NCI-H187 treated with DMSO at 0.1 percent for 48 hours (cell line): Measurements from ENCODE around the gene PTPN7.
"Not testable (repeated sequence)": the region's sequence is repeated elsewhere in the genome, so short reads cannot be mapped to it uniquely, and the experiment has no call there.

Experiments
- DNase-seq: peaks from one replicate; lab custom pipeline; 2025; lab: John Stamatoyannopoulos, UW

The PTPN7 gene

DNA sequence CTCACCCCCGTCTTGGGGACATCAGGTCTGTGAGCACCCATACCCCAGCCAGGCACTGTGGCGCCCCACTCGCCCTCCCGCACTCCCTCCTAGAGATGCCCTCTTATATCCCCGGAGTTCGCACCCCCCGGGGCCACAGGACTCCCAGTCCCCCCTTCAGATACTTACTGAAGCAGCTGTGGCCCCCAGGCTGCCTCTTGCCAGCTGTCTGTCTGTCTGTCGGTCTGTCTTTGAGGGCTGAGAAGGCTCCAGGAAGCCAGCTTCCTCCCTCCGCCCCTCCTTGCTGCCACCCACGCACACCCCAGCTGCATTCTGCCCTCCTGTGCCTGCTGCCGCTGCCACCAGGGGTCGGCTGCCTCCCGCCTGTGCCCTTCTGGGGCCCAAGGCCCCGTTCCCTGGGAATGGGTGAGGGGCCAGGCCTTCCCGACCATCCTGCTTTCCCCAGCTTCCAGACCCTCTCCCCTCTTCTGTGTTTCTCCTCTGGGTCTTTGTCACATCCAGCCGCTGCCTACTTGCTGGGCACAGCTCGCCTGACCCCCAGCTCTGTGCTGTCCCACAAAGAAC, at the start of gene PTPN7:
TSS of gene PTPN7 (minus strand) at position 226 of the 564 bp plus-strand sequence. CDS start 1,200 bp downstream, outside the sequence.
- no peak for DNase-seq

DNA sequence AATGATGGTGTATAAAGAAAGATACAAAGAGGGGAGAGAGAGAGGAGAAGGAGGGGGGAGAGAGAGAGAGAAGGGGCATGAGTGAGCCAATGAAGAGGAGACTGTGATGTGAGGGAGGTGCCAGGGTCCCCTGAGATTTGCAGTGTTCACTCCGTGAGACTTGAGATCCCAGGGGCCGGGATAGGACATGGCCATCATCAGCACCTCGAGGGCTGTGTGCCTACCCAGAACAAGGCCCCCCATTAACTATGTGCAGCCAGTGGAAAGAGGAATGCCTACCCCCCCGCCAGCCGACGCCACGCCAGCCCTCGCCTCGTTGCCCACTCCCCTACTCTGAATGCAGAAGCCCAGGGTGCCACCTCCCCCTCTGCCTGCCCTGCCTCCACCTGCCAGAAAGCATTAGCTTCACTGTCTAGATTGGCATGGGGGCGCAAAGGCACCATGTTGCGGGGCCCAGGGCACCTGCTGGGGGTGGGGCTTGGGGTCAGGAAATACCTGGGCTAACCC, 48.0 kb upstream of the PTPN7 start:
- no peak for DNase-seq

DNA sequence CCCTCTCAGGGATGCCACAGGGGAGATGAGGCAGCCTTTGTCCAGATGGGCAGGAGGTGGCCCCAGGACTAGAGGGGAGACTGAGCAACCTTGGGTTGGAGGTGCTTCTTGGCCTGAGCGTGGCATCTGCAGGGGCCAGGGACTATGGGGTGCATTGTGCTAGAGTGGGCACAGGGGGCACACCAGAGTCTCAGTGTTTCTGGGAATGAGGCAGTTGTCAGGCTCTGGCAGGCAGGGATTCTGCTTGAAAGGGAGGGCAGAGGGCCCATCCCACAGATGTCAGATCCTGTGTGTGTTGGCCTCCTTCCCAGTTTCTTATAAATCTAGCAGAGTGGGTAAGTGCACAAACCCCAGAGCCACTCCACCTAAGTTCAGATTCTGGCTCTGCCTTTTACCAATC, 46.9 kb upstream of the PTPN7 start:
- DNase-seq, result no peak

DNA sequence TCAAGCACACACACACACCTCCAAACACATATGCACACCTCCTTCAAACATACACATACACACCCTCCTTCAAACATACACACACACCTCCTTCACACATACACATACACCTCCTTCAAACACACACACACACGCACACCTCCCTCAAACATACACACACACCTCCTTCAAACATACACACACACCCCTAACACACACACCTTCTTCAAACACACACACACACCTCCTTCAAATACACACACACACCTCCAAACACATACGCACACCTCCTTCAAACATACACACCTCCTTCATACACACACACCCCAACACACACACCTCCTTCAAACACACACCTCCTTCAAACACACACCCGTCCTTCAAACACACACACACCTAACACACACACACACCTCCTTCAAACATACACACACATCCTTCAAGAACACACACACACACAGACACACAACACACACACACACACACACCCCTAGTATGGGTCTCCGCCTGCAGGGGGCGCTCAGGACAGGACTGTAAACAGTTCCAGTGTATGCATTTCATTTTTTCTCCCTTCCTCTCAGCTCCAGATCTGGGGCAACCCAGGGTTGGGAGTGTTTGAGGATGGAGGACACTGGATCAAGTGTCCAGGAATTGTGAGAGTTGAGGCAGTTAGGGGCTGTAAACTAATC, 45.3 kb upstream of the PTPN7 start:
- no peak for DNase-seq

DNA sequence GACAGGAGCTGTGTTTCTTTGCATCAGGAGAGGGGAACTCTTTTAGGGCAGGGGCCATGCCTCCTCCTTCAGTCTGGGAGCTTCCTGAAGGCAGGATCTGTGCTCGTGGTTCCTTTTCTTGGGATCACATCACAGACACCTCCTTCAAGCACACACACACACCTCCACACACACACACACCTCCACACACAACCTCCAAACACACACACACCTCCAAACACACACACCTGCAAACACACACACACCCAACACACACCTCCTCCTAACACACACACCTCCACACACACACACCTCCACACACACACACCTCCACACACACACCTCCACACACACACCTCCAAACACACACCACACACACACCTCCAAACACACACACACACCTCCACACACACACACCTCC, 43.7 kb upstream of the PTPN7 start:
- DNase-seq, result no peak

DNA sequence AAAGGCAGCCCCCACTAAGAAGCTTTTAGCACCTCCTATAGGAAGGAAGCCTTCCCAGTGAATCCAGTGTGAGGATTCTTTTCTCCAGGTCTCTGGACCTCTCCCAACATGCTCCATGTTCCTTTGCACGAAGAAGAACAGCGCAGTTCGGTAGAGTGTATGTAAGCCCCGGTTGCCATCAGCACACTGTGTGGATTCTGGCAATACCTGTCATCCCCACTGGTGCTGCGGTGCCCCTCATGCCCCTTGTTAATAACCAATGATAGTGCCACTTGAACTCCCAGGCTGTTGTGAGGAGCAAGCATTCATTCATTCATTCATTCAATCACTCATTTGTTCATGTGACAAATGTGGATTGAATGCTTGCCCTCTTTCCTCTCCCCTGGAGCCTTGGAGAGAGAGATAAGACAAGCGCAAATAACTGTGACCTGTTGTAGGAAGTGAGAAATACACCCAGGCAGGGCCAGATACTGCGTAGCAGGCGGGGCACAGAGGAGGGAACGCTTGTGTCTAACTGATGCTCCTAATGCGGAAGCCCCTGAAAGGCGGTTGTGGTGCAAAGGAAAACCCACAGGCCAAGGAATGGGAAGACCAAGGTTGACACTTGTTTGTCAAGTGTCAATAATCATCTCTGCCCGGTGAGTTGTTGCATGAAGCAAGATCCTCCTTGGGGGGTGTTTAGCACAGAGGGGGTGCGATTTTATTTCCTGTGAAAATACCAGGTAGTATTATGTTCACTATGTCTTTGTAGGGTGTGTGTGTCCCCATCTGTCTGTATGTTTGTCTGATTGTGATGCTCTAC, 43.0 kb upstream of the PTPN7 start:
- no peak for DNase-seq

DNA sequence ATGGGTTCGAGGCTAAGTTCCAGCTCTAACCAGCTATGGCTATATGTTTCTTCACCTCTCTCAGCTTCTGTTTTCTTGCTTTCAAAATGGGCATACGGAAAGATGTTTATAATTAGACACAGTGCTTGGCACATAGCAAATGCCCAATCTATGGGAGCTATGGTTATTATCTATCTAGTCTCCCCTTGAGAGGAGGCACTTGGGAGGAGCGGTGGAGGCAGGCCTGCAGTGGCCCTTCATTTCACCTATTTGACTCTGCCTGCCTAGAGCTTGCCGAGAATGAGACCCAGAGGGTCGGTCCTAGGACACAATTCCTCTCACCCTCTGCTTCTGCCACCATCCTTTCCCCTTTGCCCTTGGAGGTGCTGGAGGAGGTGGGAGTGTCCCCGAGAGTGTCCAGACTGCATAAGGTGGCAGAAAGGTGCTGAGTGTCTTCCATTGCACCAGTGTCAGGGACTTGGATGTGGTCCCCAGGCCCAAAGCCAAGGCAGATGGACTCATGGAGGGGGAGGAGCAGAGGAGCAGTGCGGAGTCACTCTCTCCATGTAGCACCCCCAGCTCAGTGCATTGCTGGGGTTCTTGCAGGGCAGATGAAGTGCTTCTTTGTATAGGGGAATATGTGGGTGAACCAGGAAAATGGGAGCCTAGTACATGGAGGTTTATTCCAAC, 42.2 kb upstream of the PTPN7 start:
- DNase-seq, result no peak

DNA sequence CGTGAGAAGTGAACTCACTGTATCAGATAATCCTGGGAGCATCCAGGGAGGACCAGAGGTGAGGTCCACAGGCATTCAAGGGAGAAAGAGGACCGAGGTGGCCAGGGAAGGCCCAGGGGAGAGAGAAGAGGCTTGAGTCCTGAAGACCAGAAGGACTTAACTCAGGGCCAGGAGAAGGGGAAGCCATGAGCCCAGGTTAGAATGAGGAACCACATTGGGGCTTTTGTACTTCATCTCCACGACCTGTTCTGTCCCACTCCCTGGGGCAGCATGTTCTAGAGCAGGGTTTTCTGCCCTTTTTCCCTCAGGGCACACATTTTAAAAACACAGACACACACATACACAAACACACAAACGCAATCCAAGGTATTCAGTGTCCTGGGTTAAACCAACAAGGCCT, 41.6 kb upstream of the PTPN7 start:
- DNase-seq, result no peak

DNA sequence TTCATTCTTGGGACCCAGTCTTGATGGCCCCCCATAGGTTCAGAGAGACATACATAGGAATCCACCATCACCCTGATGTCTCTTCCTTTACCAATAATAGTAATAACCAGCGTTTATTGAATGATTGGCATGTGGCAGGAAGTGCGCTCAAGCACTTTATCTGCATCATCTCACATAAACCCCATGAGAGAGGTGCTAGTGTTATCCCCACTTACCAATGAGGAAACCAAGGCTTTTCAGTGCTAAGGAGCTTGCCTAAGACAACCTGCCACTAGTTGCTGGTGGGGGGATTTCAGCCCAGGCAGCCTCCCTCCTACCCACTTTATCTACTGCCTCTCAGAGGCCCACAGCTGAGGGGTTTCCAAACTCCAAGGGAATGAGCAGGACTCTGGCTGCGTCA, 40.9 kb upstream of the PTPN7 start:
- no peak for DNase-seq

DNA sequence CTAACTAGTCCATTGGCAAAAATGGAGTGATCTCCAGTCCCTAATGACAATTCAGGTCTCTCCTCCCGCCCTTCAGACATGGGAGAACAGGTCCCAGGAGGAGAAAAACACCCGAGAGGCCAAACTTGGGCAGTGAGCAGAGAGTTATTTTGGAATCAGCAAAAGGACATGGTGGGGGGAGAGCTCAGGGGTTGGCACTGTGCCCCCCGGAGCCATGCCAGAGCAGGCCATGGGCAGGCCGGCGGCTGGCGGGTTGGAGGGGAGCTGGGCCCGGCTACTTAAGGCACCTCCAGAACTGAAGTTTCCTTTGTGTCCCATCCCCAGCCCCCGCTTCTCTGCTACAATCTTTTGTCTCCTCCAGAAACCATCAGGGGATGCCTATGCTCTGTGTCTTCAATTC, 40.3 kb upstream of the PTPN7 start:
- no peak for DNase-seq

DNA sequence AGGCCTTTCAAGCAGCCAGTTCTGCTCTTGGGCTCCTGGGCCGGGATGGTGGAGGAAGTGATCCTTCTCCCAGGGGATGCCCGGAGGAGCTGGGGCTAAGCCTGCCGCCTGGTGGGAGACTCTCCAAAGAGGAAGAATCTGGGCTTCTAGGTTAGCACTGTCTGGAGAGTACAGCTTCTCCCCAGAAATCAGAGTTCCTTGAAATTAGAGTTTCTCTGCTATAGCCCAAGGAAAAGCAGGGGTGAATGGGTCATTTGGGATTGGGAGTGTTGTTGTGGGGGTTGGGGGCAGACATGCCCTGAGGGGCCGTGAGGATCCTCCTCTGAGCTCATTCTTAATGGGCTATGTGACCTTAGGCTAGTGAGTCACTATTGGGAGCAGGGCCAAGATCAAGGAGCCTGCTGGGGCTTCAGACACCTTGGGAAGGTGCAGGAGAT, 39.7 kb upstream of the PTPN7 start:
- DNase-seq, result no peak

DNA sequence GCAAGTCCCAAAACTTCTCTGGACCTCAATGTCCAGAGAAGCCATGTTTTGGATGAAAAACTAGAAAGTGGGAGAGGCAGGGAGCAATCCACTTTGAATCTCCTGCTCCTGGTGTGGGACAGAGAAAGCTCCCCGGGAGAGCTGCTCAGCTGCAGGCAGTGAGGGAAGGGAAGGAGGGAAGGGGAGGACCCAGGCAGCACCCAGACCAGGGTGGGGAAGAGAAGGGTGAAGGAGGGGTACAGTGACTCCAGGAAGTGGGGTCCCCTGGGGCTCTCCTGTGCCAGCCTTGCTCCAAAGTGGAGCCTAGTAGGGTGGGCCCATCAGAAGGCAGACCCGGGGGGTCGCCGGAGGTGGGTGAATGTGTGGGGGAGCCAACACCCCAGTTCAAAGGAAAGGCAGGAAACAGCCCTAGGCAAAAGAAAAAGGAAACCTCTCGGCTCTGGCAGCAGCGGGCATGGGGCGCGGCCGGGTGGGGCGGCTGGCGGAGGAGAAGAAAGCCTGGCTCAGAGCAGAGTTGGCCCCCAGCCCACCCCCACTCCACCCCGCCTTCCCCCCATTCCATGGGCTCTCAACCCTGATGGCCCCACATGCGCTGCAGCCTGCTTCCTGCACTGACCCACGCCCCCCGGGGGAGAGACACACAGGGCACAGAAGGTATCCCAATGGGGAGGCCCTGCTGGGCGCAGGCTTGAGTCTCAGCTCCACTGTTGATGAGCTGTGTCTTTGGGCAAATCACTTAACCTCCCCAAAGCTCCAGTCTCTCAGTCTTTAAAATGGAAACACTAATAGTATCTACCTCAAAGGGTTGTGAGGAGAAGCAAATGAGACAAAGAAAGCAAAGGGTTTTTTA, 38.9 kb upstream of the PTPN7 start:
- DNase-seq, result no peak

DNA sequence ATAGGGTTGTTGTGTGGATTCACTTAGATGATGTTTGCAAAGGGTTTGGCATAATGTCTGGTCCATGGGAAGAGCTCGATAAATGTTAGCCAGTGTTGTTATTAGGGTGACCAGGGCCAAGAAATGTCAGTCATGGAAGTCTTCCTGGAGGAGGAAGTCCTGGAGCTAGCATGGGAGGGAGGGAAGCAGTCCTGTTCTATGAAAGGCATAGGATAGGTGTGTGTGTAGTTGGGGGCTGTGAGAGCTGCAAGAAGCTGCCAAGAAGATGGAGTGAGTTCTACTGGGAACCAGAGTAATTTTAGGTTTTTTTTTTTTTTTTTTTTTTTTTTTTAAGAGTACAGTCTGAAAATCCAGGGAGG, 37.9 kb upstream of the PTPN7 start:
- DNase-seq, result no peak

DNA sequence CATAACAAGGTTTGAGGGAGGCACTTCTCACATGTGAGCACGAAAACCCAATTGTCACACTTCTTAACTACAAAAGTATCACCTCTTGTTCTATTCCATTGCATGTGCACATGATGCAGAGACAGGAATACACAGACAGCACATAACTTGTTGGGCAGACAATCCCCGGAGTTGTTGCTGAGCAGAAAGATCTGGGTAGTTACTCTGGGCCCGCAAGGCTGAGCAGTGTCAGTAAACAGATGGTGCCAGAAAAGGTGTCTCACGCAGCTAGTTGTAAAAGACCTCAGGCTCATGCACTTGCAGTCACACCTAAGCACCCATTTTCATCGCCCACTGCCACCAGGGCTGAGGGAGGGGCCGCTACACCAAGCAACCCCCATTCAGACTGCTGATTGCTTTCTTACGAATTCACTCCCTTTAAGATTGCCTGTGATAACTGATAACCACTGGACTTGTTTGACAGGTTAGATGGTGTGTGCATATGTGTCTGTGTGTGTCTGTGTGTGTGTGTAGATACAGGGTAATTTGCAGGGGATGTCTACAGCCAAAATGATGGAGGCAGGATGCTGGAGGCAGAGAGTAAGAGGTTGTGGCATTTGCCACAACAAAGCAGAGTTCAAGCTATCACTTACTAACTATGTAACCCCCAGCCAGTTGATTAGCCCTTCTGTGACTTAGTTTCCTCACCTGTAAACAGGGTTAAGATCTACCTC, 37.4 kb upstream of the PTPN7 start:
- no peak for DNase-seq

DNA sequence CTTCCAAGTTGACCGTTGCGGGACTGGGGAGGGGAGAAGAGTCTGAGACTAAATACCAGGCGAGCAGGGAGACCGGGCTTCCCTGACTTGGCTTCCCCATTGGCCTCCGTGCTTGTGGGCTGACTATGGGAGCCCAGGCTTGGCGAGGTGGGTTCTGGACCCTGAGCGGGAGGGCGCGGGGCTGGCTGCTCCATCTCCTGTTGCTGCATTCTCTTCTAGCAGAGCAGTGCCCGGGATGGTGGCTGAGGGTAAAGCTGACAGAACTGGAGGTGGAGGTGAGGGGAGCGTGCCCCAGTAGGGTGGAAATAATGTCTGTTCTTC, 33.9 kb upstream of the PTPN7 start:
- DNase-seq, result no peak

DNA sequence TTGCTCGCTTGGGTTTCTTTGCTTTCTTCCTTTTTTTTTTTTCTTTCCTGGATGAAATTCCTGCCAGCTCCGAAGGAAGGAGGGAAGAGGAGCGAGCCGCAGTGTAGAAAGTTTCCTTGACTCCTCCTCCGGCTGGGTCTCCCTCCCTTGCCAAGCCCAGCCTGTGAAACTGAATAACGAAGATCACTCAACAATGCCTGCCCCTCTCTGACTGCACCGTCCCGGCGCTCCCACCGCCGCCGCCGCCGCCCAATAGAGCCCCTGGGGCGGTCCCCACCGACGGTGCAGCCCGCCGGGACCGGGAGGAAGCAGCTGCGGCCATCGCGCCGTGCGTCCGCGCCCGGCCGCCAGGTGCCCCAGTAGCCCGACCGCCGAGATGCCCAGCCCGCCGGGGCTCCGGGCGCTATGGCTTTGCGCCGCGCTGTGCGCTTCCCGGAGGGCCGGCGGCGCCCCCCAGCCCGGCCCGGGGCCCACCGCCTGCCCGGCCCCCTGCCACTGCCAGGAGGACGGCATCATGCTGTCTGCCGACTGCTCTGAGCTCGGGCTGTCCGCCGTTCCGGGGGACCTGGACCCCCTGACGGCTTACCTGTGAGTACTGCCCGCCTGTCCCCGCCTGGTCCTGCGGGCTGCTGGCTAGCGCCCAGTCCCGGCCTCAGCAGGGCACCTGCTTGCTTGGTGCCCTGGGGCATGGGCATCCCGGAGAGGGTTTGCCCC, 33.4 kb upstream of the PTPN7 start, which contains the start of gene LGR6:
TSS of gene LGR6 (plus strand) at position 186 of the 714 bp plus-strand sequence. CDS start at position 377, 191 bp downstream.
- no peak for DNase-seq

DNA sequence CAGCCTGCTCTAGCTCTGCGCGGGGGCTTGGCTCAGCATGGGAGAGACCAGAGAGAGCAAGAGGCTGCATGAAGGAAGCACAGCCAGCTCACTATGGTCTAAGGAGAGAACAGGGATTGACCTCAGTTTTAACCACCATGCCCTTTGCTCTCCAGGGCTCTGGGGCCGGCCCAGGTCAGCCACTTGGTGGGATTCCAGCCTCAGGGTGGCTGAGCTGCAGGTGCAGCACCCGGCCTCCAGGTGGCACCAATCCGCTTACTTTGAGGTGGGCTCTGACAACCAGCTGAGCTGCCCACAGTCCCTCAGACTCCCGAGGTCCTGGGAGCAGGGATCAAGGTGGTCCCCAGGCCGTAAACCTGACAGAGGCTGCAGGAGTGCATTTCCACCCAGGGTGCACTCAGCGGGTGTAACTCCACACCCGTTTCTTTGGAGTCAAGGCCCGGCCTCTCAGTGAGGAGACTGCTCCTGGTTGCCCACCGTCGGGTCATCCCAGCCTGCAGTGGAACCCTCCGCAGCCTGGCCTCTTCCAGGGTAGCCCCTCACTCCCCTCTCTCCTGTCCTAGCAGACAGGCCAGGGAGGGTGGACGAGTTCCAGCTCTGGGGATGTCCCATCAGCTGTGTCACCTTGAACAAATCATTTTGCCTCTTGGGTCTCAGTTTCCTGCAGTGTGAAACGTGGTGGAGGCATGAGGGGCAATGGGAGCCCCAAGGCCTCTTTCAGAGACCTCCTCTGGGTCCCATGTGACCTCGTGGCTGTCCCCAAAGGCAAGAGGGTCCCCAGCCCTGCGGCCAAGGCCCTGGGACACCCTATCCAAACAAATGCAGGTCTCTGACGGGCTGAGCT, 32.6 kb upstream of the PTPN7 start:
- DNase-seq, result no peak

DNA sequence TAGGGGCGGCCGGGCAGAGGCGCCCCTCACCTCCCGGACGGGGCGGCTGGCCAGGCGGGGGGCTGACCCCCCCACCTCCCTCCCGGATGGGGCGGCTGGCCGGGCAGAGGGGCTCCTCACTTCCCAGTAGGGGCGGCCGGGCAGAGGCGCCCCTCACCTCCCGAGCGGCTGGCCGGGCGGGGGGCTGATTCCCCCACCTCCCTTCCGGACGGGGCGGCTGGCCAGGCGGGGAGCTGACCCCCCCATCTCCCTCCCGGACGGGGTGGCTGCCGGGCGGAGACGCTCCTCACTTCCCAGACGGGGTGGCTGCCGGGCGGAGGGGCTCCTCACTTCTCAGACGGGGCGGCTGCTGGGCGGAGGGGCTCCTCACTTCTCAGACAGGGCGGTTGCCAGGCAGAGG, 31.0 kb upstream of the PTPN7 start:
- not testable (repeated sequence) for DNase-seq

DNA sequence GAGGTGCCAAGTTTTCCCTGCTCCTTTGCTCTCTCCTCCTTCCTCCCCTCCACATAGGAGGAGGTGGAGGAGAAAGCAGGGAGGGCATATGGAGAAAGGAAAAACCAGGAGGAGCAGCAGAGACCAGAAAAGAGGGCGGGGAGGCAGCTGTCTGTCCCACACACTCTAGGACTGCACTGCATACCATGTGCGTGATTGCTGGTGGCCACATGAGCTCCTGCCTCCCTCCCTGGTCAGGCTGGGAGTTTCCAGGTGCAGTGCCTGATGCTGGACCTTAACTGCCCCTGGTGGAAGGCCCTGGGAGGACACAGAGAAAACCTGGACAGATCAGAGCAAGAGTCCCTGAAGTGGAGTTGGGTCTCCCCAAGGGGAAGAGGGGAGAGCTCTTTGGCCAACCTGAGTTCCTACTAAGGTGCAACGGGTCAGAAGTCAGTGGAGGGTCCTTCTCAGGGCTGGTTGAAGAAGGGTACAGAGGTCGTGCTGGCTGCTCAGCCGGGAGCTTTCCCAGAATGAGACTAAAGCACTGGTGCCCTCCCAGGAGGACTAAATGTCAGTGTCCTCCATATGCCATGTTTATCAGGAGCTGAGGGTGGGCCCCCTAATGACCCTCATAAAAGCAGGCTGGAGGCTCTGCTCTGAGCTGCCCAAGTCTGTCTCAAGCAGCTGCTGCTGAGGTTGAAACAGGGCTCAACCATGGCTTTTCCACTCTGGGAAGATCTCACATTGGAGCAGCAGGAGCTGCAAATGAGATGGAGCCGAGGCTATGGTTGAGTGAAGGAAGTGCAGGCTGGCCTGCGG, 29.7 kb upstream of the PTPN7 start:
- DNase-seq, result no peak
